NCI-H446 (cell line): ENCODE measurements around the gene OR2AP1.
"Not testable (repeated sequence)": the region's sequence is repeated elsewhere in the genome, so short reads cannot be mapped to it uniquely, and the experiment has no call there.

Experiments
- DNase-seq, 2 experiments: peaks; one replicate each; lab custom pipeline; 2025; lab: John Stamatoyannopoulos, UW

The OR2AP1 gene

GRCh38 chr12:55572168-55572567, at the start of gene OR2AP1:
OR2AP1 (plus strand) TSS chr12:55572468; CDS start chr12:55574415, 1,947 bp downstream.
- DNase-seq: no peak

GRCh38 chr12:55548235-55548634, 24.0 kb upstream of the OR2AP1 start:
- not testable (repeated sequence) for DNase-seq

GRCh38 chr12:55548756-55549155, 23.5 kb upstream of the OR2AP1 start:
- DNase-seq: no peak

- no peak for DNase-seq
Observed at GRCh38 chr12:55549302-55549701, 23.0 kb upstream of the OR2AP1 start, which contains the start of gene OR6C4. OR6C4 (plus strand) TSS chr12:55549602; CDS start chr12:55551227, 1,625 bp downstream.

GRCh38 chr12:55554296-55554695, 18.0 kb upstream of the OR2AP1 start:
- no peak for DNase-seq

GRCh38 chr12:55570060-55570459, 2.2 kb upstream of the OR2AP1 start:
- DNase-seq: not testable (repeated sequence)

GRCh38 chr12:55570689-55571088, 1.6 kb upstream of the OR2AP1 start:
- not testable (repeated sequence) for DNase-seq

- DNase-seq: no peak
Observed at GRCh38 chr12:55582066-55582465, 9.8 kb downstream of the OR2AP1 start.

GRCh38 chr12:55585817-55586216, 13.5 kb downstream of the OR2AP1 start:
- DNase-seq: no peak

GRCh38 chr12:55590152-55590551, 17.9 kb downstream of the OR2AP1 start:
- DNase-seq: not testable (repeated sequence)

GRCh38 chr12:55607821-55608594, 35.7 kb downstream of the OR2AP1 start:
- no peak for DNase-seq

GRCh38 chr12:55610598-55610997, 38.3 kb downstream of the OR2AP1 start:
- DNase-seq: no peak

- no peak for DNase-seq
Observed at GRCh38 chr12:55612646-55613045, 40.4 kb downstream of the OR2AP1 start.

GRCh38 chr12:55614764-55615163, 42.5 kb downstream of the OR2AP1 start:
- DNase-seq: no peak

- DNase-seq: peak; percentile 69 to 91
Observed at GRCh38 chr12:55619354-55620138, 47.3 kb downstream of the OR2AP1 start.

- no peak for DNase-seq
Observed at GRCh38 chr12:55624056-55624455, 51.8 kb downstream of the OR2AP1 start.
